Right lobe of liver (tissue), 6 donors: ENCODE data around the gene PDCD2L. TPM values are rescaled to one million over a fixed set of nuclear protein-coding genes. Genes with fewer than 3 reads are reported as not detected.
"Not testable (repeated sequence)": the region's sequence is repeated elsewhere in the genome, so short reads cannot be mapped to it uniquely, and the experiment has no call there.

ENCODE experiments used
- ATAC-seq, 4 donors: fragments of 200-7000 bp; cut with Tn5 transposase; one replicate each; pipeline ENCODE4 v1.9.1; 2020; ENCODE audit warnings: mild to moderate bottlenecking in 4 of 4, moderate library complexity in 4 of 4
- DNase-seq, 3 donors: peaks; one replicate each; pipeline ENCODE4 v3.0.0-alpha.2; 2020
- H3K27ac ChIP-seq, 3 donors: fragments of 200-600 bp; one replicate each; pipeline ENCODE4 v1.8.0; 2022
- H3K27me3 ChIP-seq, 2 donors: fragments of 200-600 bp; one replicate each; pipeline ENCODE4 v1.8.0; 2022
- H3K36me3 ChIP-seq, 4 donors: fragments of 200-600 bp; sonication (generic) in 1 of 4; one replicate each; pipeline versions ENCODE4 v1.5.1 to v1.8.0; 2017 to 2022; ENCODE audit warnings: control low read depth in 1 of 4
- H3K4me1 ChIP-seq, 4 donors: fragments of 200-600 bp; sonication (generic) in 1 of 4; one replicate each; pipeline versions ENCODE4 v1.5.1 to v1.8.0; 2017 to 2022; ENCODE audit warnings: control low read depth in 1 of 4
- H3K4me3 ChIP-seq, 3 donors: fragments of 200-600 bp; one replicate each; pipeline ENCODE4 v1.8.0; 2022
- H3K9me3 ChIP-seq, 4 donors: fragments of 200-600 bp; sonication (generic) in 1 of 4; one replicate each; pipeline versions ENCODE4 v1.5.1 to v1.8.0; 2017 to 2022; ENCODE audit warnings: control low read depth in 1 of 4
- POLR2A ChIP-seq: fragments of 450-650 bp; IDR thresholded peaks from one replicate; pipeline ENCODE4 v1.6.1; 2017; ENCODE audit warnings: antibody characterized with exemption, mild to moderate bottlenecking
- WGBS: methylation state at CpG from one replicate; pipeline ENCODE4 v1.1.6; 2018; ENCODE audit warnings: low coverage, low lambda C conversion rate; ENCODE audit not compliant: insufficient coverage; ENCODE audit errors: missing lambda C conversion rate; 5-methylcytosine and 5-hydroxymethylcytosine counted together
- intact Hi-C, 2 donors: fragments of 100-400 bp; cut with DNase I; formaldehyde crosslinking; loops; one replicate each; pipeline versions ENCODE4 v1.11.2 to v1.14.1; 2022
- total RNA-seq, 6 experiments: library from RNA; depleted of rRNA in 2 of 6; stranded (reverse); fragments of >200 nt in 2 of 6; fragmentation: NEBNext Ultra II Directional in 3 of 6; extraction: Animal tissue kit (Norgen Biotek cat#: 25700) in 3 of 6; gene quantifications; one replicate each; pipeline versions ENCODE4 v1.1.0 to v1.2.4, GENCODE V29; 2016 to 2023
- TF ChIP-seq, protein P1 (sequence below), 4 donors: fragments of 200-600 bp in 3 of 4; fragments of 450-650 bp in 1 of 4; IDR thresholded peaks; one replicate each; pipeline versions ENCODE4 v1.5.1 to v1.8.0; 2016 to 2022; ENCODE audit warnings: antibody characterized with exemption in 4 of 4, mild to moderate bottlenecking in 2 of 4
- donor health status: DM: no; HTN: yes; CAD: no.
- donor health status: DM: no; HTN: no; CAD: no.
- donor health status: DM: no; HTN: no; CAD: no.
- donor health status: DM: no; HTN: yes; CAD: no.
- donor health status: DM: no; HTN: yes; CAD: no.

Gene PDCD2L
- total RNA-seq, 6 experiments from 2014 or later, result 3.0 to 13.4 (median 4.5) TPM

DNA sequence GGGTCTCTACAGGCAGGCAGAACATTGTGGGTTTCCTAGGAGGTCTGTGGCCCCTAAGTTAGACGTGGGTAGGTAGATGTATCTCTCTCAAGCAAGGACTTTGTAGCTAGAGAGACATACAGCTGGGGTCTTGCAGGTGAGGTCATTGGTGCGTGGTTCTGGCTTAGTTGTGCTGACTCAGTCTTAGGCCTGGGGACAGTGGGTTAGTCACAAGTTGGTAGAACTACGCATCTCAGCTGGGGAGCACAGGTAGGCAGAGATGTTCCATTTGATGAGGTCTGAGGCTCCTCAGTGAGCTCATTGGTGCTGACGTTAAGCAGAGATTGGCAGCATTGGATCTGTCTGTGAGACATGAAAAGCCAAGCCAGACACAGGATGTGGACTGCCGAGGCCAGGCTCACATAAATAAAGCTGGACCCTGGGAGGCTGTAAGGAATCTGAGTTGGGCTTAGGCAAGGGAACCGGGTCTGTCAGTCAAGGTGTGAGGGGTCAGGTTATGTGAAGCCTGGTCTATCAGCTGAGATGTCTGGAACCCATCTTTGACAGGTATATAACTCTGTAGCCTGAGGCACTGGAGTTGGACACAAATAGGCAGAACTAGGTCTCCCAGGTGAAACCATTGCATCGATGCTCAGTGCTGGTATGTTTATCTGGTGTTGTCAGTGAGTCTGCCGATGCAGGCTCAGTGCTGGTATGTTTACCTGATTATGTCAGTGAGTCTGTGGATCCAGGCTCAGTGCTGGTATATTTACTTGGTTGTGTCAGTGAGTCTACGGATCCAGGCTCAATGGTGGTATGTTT lies 17.4 kb upstream of the PDCD2L start:
- no peak for DNase-seq
- intact Hi-C loops, result no loop called here
- Histone ChIP-seq H3K27ac (no peak overlapping the region), H3K9me3 (no peaks in the 10 kb centered on the region), H3K4me1 (no peaks in the 10 kb centered on the region), H3K36me3 (peaks cover 9 to 79% (median 38%) of the 10 kb centered on the region in 4 donors), H3K4me3 (no peak overlapping the region), H3K27me3 (no peaks in the 10 kb centered on the region)
- WGBS, result 93% methylated on average over 3 of the region's 9 CpGs
- ATAC-seq, result no peak
- TF ChIP-seq, protein P1, sequence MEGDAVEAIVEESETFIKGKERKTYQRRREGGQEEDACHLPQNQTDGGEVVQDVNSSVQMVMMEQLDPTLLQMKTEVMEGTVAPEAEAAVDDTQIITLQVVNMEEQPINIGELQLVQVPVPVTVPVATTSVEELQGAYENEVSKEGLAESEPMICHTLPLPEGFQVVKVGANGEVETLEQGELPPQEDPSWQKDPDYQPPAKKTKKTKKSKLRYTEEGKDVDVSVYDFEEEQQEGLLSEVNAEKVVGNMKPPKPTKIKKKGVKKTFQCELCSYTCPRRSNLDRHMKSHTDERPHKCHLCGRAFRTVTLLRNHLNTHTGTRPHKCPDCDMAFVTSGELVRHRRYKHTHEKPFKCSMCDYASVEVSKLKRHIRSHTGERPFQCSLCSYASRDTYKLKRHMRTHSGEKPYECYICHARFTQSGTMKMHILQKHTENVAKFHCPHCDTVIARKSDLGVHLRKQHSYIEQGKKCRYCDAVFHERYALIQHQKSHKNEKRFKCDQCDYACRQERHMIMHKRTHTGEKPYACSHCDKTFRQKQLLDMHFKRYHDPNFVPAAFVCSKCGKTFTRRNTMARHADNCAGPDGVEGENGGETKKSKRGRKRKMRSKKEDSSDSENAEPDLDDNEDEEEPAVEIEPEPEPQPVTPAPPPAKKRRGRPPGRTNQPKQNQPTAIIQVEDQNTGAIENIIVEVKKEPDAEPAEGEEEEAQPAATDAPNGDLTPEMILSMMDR (IDR thresholded peaks at IDR 0.05), result no peak
- TF ChIP-seq POLR2A, result no peak

DNA sequence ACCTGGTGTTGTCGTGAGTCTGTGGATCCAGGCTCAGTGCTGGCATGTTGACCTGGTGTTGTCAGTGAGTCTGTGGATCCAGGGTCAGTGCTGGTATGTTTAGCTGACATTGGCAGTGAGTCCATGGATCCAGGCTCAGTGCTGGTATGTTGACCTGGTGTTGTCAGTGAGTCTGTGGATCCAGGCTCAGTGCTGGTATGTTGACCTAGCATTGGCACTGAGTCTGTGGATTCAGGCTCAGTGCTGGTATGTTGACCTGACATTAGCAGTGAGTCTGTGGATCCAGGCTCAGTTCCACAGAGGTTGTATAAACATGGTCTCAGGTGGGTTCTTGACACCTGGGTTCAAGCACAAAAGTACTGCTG lies 16.8 kb upstream of the PDCD2L start:
- Histone ChIP-seq H3K27me3 (no peaks in the 10 kb centered on the region), H3K4me1 (no peaks in the 10 kb centered on the region), H3K9me3 (no peaks in the 10 kb centered on the region), H3K27ac (no peak overlapping the region), H3K4me3 (no peak overlapping the region), H3K36me3 (peaks cover 5 to 74% (median 36%) of the 10 kb centered on the region in 4 donors)
- WGBS, result 100% methylated on average over 1 of the region's 1 CpG
- intact Hi-C loops, result no loop called here
- DNase-seq (no peak), ATAC-seq (no peak)
- TF ChIP-seq, protein P1 (IDR thresholded peaks at IDR 0.05), result no peak
- TF ChIP-seq POLR2A, result no peak

DNA sequence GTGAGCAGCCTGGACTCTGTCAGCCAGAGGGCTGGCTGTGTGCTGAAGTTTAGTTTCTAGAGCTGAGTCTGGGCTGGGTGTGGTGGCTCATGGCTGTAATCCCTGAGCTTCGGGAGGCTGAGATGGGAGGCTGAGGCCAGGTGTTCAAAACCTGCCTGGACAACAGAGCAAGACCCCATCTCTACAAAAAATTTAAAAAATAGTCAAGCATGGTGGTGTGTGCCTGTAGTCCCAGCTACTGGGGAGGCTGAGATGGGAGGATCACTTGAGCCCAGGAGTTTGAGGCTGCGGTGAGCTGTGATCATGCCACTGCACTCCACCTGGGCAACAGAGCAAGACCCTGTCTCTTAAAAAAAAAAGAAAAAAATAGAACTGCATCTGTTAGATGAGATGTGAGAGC lies 15.5 kb upstream of the PDCD2L start:
- intact Hi-C loops, ATAC-seq, H3K27me3 ChIP-seq, H3K4me3 ChIP-seq, H3K9me3 ChIP-seq, H3K27ac ChIP-seq, H3K4me1 ChIP-seq, DNase-seq: not testable (repeated sequence)
- H3K36me3 ChIP-seq, result peaks cover 0 to 68% (median 36%) of the 10 kb centered on the region in 4 donors
- 100% methylated on average over 1 of the region's 2 CpGs for WGBS

DNA sequence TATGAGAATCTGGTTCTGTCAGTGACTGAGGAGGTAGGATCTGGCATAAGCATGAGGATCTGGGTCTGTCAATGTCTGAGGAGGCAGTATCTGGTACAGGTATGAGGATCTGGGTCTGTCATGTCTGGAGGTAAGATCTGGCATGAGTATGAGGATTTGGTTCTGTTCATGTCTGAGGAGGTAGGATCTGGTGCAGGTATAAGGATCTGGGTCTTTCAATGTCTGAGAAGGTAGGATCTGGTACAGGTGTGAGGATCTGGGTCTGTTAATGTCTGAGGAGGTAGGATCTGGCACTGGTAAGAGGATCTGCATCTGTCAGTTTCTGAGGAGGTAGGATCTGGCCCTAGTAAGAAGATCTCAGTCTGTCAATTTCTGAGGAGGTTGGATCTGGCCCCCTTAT lies 12.4 kb upstream of the PDCD2L start:
- intact Hi-C loops, result no loop called here
- ATAC-seq, result peak in 2 of 4 donors; percentile 37 to 38

DNA sequence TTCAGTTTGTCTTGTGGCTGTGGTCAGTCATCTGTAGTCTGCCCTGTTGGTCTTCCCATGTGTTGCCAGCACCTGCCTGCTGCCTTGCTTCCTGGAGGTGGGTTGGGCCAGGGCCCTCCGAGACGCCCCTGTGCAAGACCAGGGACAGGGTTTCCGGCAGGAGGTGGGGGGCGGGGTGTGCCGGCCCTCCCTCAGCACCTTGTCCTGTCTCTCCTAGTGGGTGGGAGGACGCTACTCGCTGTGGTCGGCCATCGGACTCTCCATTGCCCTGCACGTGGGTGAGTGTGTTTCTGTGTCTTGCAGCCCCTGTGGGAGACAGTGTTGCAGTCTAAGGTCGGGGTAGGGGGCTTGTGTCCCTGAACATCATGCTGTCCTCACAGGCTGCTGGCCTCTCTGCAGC lies 11.2 kb upstream of the PDCD2L start:
- Histone ChIP-seq H3K4me3 (no peak overlapping the region), H3K9me3 (no peaks in the 10 kb centered on the region), H3K4me1 (no peaks in the 10 kb centered on the region), H3K36me3 (peaks cover 0 to 75% (median 45%) of the 10 kb centered on the region in 4 donors), H3K27me3 (no peaks in the 10 kb centered on the region), H3K27ac (no peak overlapping the region)
- DNase-seq (no peak), ATAC-seq (peak in 3 of 4 donors; percentile 1 to 15 (median 10))
- intact Hi-C loops, result no loop called here
- WGBS, result 100% methylated on average over 1 of the region's 11 CpGs
- TF ChIP-seq, protein P1 (IDR thresholded peaks at IDR 0.05), result no peak
- no peak for TF ChIP-seq POLR2A

More for the DNA sequence above, 12.4 kb upstream of the PDCD2L start:
- H3K4me3 ChIP-seq, result no peak overlapping the region
- H3K27me3 ChIP-seq, result no peaks in the 10 kb centered on the region
- DNase-seq, result no peak
- no peak for TF ChIP-seq POLR2A
- TF ChIP-seq, protein P1 (IDR thresholded peaks at IDR 0.05), result no peak
- no peaks in the 10 kb centered on the region for H3K9me3 ChIP-seq
- no peaks in the 10 kb centered on the region for H3K4me1 ChIP-seq
- peaks cover 0 to 75% (median 43%) of the 10 kb centered on the region in 4 donors for H3K36me3 ChIP-seq
- H3K27ac ChIP-seq, result no peak overlapping the region
